PFSK-1 (cell line): ENCODE data around the gene AGTPBP1.

Source experiments
- FOXP2 ChIP-seq: optimal IDR thresholded peaks from 2 replicates; pipeline ENCODE3; 2011; ENCODE audit warnings: borderline replicate concordance, control low read depth, inconsistent platforms; ENCODE audit not compliant: insufficient read depth; ENCODE audit errors: extremely low read length, extremely low read depth
- POLR2AphosphoS5 ChIP-seq: IDR thresholded peaks from 2 replicates; pipeline ENCODE4 v1.6.1; 2012; ENCODE audit warnings: low read depth, mild to moderate bottlenecking, control low read depth, low read length, moderate library complexity
- SIN3A ChIP-seq: IDR thresholded peaks from 2 replicates; pipeline ENCODE4 v1.6.1; 2012; ENCODE audit warnings: mild to moderate bottlenecking, low read length, moderate library complexity, borderline replicate concordance; ENCODE audit not compliant: insufficient read depth
- TAF1 ChIP-seq: IDR thresholded peaks from 2 replicates; pipeline ENCODE4 v1.6.1; 2012; ENCODE audit warnings: low read length, control low read depth, borderline replicate concordance; ENCODE audit not compliant: insufficient read depth
- TF ChIP-seq, protein P1 (sequence below), 2 experiments: IDR thresholded peaks; 2 replicates each; pipeline versions ENCODE4 v1.6.1 to v1.8.0; 2011 to 2012; ENCODE audit warnings: low read depth in 2 of 2, low read length in 2 of 2, control low read depth in 1 of 2, inconsistent platforms in 1 of 2, mild to moderate bottlenecking in 1 of 2, moderate library complexity in 1 of 2; ENCODE audit not compliant: insufficient read depth in 1 of 2

DNA sequence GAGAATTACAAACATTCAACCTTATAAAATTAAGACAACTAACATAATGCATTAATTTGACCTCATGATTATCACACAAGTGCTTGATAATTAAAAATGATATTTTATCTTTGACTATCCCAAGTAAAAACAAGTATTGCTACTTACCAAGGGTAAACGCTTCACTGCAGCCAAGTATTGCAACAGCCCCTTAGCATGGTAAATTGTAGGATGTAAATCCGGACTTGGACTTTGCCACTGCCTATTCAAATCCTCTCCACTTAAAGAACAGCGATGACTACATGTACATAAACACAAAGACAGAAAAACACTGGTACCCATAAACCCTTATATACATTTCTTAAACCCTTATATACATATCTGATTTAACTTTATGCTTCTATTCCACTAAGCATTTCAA is 155.1 kb downstream of the AGTPBP1 start:
- no peak for TF ChIP-seq POLR2AphosphoS5
- TF ChIP-seq, protein P1, sequence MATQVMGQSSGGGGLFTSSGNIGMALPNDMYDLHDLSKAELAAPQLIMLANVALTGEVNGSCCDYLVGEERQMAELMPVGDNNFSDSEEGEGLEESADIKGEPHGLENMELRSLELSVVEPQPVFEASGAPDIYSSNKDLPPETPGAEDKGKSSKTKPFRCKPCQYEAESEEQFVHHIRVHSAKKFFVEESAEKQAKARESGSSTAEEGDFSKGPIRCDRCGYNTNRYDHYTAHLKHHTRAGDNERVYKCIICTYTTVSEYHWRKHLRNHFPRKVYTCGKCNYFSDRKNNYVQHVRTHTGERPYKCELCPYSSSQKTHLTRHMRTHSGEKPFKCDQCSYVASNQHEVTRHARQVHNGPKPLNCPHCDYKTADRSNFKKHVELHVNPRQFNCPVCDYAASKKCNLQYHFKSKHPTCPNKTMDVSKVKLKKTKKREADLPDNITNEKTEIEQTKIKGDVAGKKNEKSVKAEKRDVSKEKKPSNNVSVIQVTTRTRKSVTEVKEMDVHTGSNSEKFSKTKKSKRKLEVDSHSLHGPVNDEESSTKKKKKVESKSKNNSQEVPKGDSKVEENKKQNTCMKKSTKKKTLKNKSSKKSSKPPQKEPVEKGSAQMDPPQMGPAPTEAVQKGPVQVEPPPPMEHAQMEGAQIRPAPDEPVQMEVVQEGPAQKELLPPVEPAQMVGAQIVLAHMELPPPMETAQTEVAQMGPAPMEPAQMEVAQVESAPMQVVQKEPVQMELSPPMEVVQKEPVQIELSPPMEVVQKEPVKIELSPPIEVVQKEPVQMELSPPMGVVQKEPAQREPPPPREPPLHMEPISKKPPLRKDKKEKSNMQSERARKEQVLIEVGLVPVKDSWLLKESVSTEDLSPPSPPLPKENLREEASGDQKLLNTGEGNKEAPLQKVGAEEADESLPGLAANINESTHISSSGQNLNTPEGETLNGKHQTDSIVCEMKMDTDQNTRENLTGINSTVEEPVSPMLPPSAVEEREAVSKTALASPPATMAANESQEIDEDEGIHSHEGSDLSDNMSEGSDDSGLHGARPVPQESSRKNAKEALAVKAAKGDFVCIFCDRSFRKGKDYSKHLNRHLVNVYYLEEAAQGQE (IDR thresholded peaks at IDR 0.05; ENCODE audit: insufficient read depth in 1 of 2, low read depth in 2 of 2, low read length in 2 of 2), result no peak
- no peak for TF ChIP-seq SIN3A
- TF ChIP-seq TAF1, result no peak
- no peak for TF ChIP-seq FOXP2
